Stromal cell of bone marrow (primary cell): Measurements from ENCODE around the gene TRIM71.
"Not testable (repeated sequence)": the region's sequence is repeated elsewhere in the genome, so short reads cannot be mapped to it uniquely, and the experiment has no call there.

ENCODE experiments used
- DNase-seq: peaks from one replicate; pipeline ENCODE4 v3.0.0-alpha.2; 2012; ENCODE audit warnings: low read depth

TRIM71 gene

GRCh38 chr3:32890420-32891276 lies 72.9 kb downstream of the TRIM71 start:
- DNase-seq, result no peak

DNA sequence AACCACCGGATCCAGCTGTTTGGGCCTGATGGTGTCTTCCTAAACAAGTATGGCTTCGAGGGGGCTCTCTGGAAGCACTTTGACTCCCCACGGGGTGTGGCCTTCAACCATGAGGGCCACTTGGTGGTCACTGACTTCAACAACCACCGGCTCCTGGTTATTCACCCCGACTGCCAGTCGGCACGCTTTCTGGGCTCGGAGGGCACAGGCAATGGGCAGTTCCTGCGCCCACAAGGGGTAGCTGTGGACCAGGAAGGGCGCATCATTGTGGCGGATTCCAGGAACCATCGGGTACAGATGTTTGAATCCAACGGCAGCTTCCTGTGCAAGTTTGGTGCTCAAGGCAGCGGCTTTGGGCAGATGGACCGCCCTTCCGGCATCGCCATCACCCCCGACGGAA lies 73.6 kb downstream of the TRIM71 start:
- DNase-seq, result no peak

DNA sequence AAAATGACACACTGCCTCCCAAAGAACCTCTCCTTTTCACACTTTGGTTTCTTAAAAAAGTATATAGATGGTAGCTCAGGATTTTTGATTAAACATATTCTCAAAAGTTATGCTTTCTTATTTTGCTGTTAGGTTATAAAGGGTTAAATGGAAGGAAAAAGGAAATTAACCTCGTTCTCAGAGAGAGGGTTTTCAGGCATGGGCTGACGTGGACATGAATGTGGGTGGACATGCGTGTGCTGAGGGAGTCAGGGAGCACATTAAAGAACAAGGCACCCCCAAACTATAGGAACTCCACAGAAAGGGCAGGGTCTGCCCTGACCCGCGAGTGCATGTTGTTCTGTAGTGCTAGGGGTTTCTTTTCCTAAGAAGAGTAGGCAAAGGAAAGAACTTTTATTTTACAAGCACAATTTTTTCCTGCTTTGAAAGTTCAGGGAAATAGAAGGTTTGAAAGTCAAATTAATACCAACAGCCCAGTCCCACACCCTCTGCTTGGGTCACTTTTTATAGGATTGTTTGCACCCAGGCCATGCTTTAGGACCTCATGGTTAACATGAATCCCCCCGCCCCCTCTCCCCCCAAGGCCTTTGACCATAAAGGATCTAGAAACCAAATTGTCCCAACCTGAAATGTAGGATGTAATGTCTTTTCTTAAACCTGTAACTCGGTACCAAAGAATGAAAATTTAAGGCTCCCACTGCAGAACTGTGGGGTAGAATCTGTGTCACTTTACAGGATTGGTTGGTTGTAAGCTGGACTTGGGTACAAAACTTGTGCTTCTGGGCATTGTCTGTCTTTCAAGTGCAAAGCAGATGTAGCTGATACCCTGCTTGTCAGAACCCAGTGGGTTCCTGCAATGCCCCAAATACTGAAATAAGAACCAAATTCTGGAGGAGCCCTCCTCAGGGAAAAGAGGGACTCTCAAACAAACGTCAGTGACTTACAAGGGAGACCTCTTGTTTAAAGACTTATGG lies 75.1 kb downstream of the TRIM71 start:
- no peak for DNase-seq

DNA sequence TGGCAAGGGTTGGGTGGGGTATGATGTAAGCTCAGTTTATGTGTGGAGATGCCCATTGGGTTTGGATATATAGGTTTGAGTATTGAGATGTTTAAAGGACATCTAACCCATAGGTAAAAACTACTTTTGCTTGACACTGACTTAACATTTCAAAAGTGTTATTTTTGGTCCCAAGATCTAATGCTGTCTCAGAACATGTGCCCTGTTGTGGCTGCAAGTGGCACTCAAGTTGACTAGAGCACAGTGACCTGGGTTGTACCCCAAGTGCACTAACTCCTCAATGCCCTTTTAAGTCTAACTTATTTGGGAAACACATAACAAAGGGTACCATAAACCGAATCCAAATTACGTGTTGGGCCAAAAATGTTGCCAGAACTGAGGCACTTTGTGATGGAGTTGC lies 77.2 kb downstream of the TRIM71 start:
- no peak for DNase-seq

GRCh38 chr3:32895701-32896100 lies 77.9 kb downstream of the TRIM71 start:
- DNase-seq, result no peak

- DNase-seq, result no peak
These were observed 78.3 kb downstream of the TRIM71 start for GRCh38 chr3:32896143-32896542.

DNA sequence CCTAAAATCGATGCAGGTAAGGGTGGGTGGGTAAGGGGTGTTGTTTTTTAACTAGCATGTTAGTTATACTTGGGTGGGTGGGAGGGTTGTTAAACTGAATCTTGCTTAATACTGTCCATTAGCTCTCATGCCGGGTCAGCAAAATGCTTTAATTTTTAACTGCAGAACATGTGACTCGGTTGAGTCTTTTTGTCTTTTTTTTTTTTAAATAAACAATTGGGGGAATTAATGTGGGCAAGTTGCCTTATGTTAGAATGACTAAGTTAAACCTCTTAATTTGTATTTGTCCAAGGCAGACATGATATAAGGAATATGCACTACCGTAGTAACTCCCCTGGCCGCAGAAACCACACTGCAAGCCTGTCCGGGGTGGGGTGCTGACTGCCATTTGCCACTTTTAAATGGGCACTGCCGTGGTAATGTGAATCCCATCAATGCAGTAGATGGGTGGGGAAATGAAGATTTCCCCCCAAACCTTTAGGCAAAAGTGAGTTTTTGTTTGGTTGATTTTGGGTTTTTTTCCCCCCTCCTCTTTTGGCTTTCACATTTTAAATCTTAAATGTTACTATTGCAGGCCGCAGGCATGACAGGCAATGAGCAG lies 79.3 kb downstream of the TRIM71 start:
- DNase-seq, result no peak

DNA sequence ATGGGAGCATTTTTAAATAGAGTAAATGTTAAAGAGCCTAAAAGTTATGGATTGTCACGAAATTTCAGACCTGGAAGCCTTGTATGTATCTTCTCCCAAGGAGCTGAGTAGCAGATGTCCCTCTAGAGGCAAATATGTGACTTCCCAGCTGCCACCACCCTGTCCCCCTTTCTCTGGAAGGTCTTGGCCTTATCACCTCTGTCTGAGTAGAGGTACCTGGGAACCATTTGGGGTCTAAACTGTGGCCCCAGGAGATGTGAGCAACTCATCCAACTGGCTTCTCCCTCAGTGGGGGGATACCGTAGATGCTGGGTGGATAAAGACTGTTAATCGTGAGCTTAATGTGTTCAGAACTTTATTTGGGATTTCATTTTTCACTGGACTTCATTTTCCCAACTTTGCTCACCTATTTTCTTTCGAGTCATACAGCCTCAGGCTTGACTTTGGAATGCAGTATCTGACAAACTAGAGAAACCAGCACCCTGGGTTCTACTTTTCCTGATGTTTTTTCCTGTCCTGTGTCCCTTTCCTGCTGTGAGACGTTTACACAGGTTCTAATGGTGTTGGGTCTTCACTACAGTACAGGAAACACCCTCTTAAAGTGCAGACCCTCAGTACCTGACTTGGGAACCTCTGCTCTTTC lies 80.3 kb downstream of the TRIM71 start:
- DNase-seq, result no peak

DNA sequence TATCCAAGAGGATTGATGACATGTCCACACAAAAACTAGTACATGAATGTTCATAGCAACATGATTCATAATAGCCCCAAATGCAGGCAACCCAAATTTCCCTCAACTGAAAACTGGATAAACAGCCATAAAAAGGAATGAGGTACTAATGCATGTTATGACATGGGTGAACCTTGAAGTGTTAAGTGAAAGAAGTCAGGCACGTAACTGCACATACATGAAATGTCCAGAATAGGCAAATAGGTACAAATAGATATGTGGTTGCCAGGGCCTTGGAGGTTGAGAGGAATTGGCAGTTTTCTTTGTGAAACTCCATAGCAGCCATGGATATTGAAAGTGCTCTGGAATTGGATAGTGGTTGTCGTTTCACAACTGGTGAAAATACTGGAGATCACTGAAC lies 81.5 kb downstream of the TRIM71 start:
- no peak for DNase-seq

- DNase-seq, result no peak
These were observed 83.5 kb downstream of the TRIM71 start for GRCh38 chr3:32901005-32901932.

DNA sequence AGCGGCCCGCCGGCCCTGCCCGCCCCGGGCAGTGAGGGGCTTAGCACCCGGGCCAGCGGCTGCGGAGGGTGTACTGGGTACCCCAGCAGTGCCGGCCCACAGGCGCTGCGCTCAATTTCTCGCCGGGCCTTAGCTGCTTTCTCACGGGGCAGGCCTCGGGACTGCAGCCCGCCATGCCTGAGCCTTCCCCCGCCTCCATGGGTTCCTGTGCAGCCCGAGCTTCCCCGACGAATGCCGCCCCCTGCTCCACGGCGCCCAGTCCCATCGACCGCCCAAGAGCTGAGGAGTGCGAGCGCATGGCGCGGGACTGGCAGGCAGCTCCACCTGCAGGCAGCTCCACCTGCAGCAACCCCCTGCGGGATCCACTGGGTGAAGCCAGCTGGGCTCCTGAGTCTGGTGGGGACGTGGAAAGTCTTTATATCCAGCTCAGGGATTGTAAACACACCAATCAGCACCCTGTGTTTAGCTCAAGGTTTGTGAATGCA lies 85.1 kb downstream of the TRIM71 start:
- DNase-seq, result not testable (repeated sequence)

DNA sequence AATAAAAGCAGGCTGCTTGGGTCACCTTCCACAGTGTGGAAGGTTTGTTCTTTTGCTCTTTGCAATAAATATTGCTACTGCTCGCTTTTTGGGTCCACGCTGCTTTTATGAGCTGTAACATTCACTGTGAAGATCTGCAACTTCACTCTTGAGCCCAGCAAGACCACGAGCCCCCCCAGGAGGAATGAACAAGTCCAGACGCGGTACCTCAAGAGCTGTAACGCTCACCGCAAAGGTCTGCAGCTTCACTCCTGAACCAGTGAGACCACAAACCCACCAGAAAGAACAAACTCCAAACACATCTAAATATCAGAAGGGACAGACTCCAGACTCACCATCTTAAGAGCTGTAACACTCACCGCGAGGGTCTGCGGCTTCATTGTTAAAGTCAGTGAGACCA lies 86.2 kb downstream of the TRIM71 start:
- no peak for DNase-seq

- DNase-seq, result no peak
These were observed 92.2 kb downstream of the TRIM71 start for GRCh38 chr3:32909999-32910398.

DNA sequence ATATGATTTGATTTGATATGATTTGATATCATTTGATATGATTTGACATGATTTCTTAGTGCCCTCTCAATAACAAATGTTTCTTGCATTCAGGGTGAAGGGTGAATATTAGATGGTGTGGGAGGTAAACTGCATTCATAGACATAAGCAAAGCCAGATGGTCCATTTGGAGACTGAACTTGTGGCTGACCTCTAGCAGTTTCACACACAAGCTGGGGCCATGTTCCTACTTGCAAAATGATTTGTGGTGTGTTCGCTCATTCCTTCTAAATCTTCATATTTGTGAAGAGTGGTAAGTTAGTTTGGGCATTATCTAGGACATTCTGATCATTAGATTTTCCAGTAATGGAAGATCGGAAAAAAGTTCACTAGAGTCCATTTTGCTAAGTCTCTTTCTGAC lies 93.2 kb downstream of the TRIM71 start:
- no peak for DNase-seq

GRCh38 chr3:32912046-32912445 lies 94.2 kb downstream of the TRIM71 start:
- DNase-seq, result no peak

- DNase-seq, result peak; percentile 29
These were observed 96.1 kb downstream of the TRIM71 start for GRCh38 chr3:32913790-32914446.

- DNase-seq, result no peak
These were observed 102.1 kb downstream of the TRIM71 start for GRCh38 chr3:32919920-32920319.

GRCh38 chr3:32922078-32922477 lies 104.3 kb downstream of the TRIM71 start:
- DNase-seq, result no peak

GRCh38 chr3:32930161-32930560 lies 112.4 kb downstream of the TRIM71 start:
- DNase-seq, result no peak

DNA sequence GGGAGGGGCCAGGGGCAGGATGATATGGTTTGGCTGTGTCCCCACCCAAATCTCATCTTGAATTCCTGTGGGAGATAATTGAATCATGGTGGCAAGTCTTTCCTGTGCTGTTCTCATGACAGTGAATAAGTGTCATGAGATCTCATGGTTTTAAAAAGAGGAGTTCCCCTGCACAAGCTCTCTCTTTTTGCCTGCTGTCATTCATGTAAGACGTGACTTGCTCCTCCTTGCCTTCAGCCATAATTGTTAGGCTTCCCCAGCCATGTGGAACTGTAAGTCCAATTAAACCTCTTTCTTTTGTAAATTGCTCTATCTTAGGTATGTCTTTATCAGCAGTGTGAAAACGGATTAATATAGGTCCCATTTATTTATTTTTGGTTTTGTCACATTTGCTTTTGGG lies 113.5 kb downstream of the TRIM71 start:
- DNase-seq, result not testable (repeated sequence)
